Liver (tissue), 9 donors: ENCODE results near the gene FN3K. TPM values are rescaled to one million over a fixed set of nuclear protein-coding genes. Genes with fewer than 3 reads are reported as not detected.

Experiments used
- DNase-seq: peaks from one replicate; pipeline ENCODE4 v3.0.0-alpha.2; 2017; ENCODE audit warnings: low spot score
- H3K27ac ChIP-seq, 2 donors: one replicate each; pipeline ENCODE4 v1.7.0; 2013; ENCODE audit warnings: inconsistent platforms in 2 of 2, low read length in 2 of 2, control low read depth in 1 of 2, low read depth in 1 of 2, mild to moderate bottlenecking in 1 of 2
- H3K27me3 ChIP-seq, 4 donors: one replicate each; pipeline versions ENCODE4 v1.6.1 to v1.7.0; 2013; ENCODE audit warnings: low read length in 3 of 4, inconsistent platforms in 1 of 4, mild to moderate bottlenecking in 1 of 4, moderate library complexity in 1 of 4; ENCODE audit not compliant: control insufficient read depth in 4 of 4, insufficient read depth in 4 of 4
- H3K36me3 ChIP-seq, 4 donors: one replicate each; pipeline versions ENCODE4 v1.6.1 to v1.7.0; 2013; ENCODE audit warnings: low read length in 3 of 4, mild to moderate bottlenecking in 3 of 4, low read depth in 1 of 4, moderate library complexity in 1 of 4; ENCODE audit not compliant: control insufficient read depth in 4 of 4, insufficient read depth in 3 of 4
- H3K4me1 ChIP-seq, 4 donors: one replicate each; pipeline versions ENCODE4 v1.6.1 to v1.7.0; 2013; ENCODE audit warnings: low read length in 3 of 4, mild to moderate bottlenecking in 3 of 4, moderate library complexity in 1 of 4; ENCODE audit not compliant: control insufficient read depth in 4 of 4, insufficient read depth in 4 of 4
- H3K4me3 ChIP-seq, 3 donors: one replicate each; pipeline versions ENCODE4 v1.6.1 to v1.7.0; 2013; ENCODE audit warnings: low read length in 3 of 3, control low read depth in 1 of 3, low read depth in 1 of 3, mild to moderate bottlenecking in 1 of 3
- H3K9ac ChIP-seq, 2 donors: one replicate each; pipeline ENCODE4 v1.7.0; 2013; ENCODE audit warnings: low read length in 2 of 2, mild to moderate bottlenecking in 2 of 2, moderate library complexity in 2 of 2, control low read depth in 1 of 2, low read depth in 1 of 2
- H3K9me3 ChIP-seq, 4 donors: one replicate each; pipeline versions ENCODE4 v1.6.1 to v1.7.0; 2013; ENCODE audit warnings: low read length in 3 of 4; ENCODE audit not compliant: control insufficient read depth in 4 of 4
- EGR1 ChIP-seq, 2 donors: IDR thresholded peaks; 2 replicates each; pipeline ENCODE4 v1.6.1; 2016 to 2018; ENCODE audit warnings: antibody characterized with exemption in 2 of 2, low read depth in 2 of 2
- FOXA1 ChIP-seq: IDR thresholded peaks from 2 replicates; pipeline ENCODE4 v1.6.1; 2016; ENCODE audit warnings: antibody characterized with exemption
- FOXA2 ChIP-seq: IDR thresholded peaks from 2 replicates; pipeline ENCODE4 v1.6.1; 2016; ENCODE audit warnings: antibody characterized with exemption
- GABPA ChIP-seq, 2 donors: IDR thresholded peaks in 1 of 2; conservative IDR thresholded peaks in 1 of 2; 2 replicates each; pipeline ENCODE4 v1.6.1; 2016; ENCODE audit warnings: antibody characterized with exemption in 2 of 2, mild to moderate bottlenecking in 1 of 2, moderate library complexity in 1 of 2
- HNF4A ChIP-seq, 2 donors: conservative IDR thresholded peaks; 2 replicates each; pipeline ENCODE4 v1.6.1; 2016; ENCODE audit warnings: antibody characterized with exemption in 2 of 2, mild to moderate bottlenecking in 2 of 2
- HNF4G ChIP-seq: IDR thresholded peaks from 2 replicates; pipeline ENCODE4 v1.6.1; 2016; ENCODE audit warnings: antibody characterized with exemption
- JUND ChIP-seq, 2 donors: IDR thresholded peaks; 2 replicates each; pipeline ENCODE4 v1.6.1; 2016; ENCODE audit warnings: antibody characterized with exemption in 2 of 2
- NR2F2 ChIP-seq: IDR thresholded peaks from 2 replicates; pipeline ENCODE4 v1.6.1; 2016; ENCODE audit warnings: antibody characterized with exemption
- RAD21 ChIP-seq, 2 donors: IDR thresholded peaks; 2 replicates each; pipeline ENCODE4 v1.6.1; 2016; ENCODE audit warnings: antibody characterized with exemption in 2 of 2, mild to moderate bottlenecking in 2 of 2
- RXRA ChIP-seq, 2 donors: IDR thresholded peaks; 2 replicates each; pipeline ENCODE4 v1.6.1; 2017 to 2018; ENCODE audit warnings: antibody characterized with exemption in 2 of 2, mild to moderate bottlenecking in 1 of 2
- SP1 ChIP-seq: IDR thresholded peaks from 2 replicates; pipeline ENCODE4 v1.6.1; 2018; ENCODE audit warnings: antibody characterized with exemption, mild to moderate bottlenecking
- TAF1 ChIP-seq: conservative IDR thresholded peaks from 2 replicates; pipeline ENCODE4 v1.6.1; 2016; ENCODE audit warnings: antibody characterized with exemption, mild to moderate bottlenecking
- YY1 ChIP-seq: IDR thresholded peaks from 2 replicates; pipeline ENCODE4 v1.6.1; 2016; ENCODE audit warnings: antibody characterized with exemption, mild to moderate bottlenecking
- WGBS: extraction: QIAGEN DNeasy Blood & Tissue Kit; methylation state at CpG from one replicate; pipeline ENCODE4 v1.1.7; 2013; 5-methylcytosine and 5-hydroxymethylcytosine counted together
- polyA plus RNA-seq, 2 donors: library from polyadenylated mRNA; stranded (reverse) in 1 of 2; unstranded in 1 of 2; fragments of 200-250 nt in 1 of 2; fragments of >200 nt in 1 of 2; fragmentation: Nextera tagmentation in 1 of 2; extraction: Ambion mirVana in 1 of 2; gene quantifications; one replicate each; pipeline versions ENCODE4 v1.2.1 to v1.2.3, GENCODE V29; 2013 to 2015
- total RNA-seq, 2 donors: library from RNA; depleted of rRNA; stranded (reverse); fragments of >200 nt; gene quantifications; one replicate each; pipeline ENCODE4 v1.2.3, GENCODE V29; 2014
- TF ChIP-seq, protein P1 (sequence below): fragments of 150-350 bp; IDR thresholded peaks from 2 replicates; pipeline ENCODE4 v1.5.1; 2017; ENCODE audit warnings: improper control_type of control experiment, low read depth, low read length; ENCODE audit not compliant: missing input control
- TF ChIP-seq, protein P2 (sequence below): IDR thresholded peaks from 2 replicates; pipeline ENCODE4 v1.6.1; 2016; ENCODE audit warnings: antibody characterized with exemption
- TF ChIP-seq, protein P3 (sequence below): IDR thresholded peaks from 2 replicates; pipeline ENCODE4 v1.6.1; 2016; ENCODE audit warnings: antibody characterized with exemption
- TF ChIP-seq, protein P4 (sequence below): IDR thresholded peaks from 2 replicates; pipeline ENCODE4 v1.6.1; 2016; ENCODE audit warnings: antibody characterized with exemption, mild to moderate bottlenecking
- TF ChIP-seq, protein P5 (sequence below): IDR thresholded peaks from 2 replicates; pipeline ENCODE4 v1.6.1; 2016; ENCODE audit warnings: antibody characterized with exemption
- donor health status: healthy.
- donor health status: healthy.
- donor health status: healthy.
- donor health status: healthy.
- donor health status: healthy.

Gene FN3K
- total and polyA plus RNA-seq, 4 donors = 18.4 to 28.7 (median 22.9) TPM

DNA sequence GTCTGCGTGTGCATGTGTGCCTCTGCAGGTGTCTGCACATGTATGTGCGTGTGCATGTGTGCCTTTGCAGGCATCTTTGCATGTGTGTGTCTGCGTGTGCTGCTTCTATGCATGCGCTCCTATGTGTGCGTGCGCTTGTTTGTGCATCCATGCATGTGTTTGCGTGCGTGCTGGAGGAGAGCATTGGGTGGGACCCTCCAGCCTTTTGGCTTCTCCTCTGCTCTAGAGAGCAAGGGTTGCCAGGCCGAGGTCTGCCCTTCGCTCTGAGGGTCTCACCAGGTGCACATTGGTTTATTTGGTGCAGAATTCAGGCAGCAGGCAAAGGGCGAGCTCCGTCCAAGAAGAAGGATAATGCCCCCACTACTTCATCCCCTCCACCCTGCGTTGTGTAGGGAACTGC lies 35.9 kb upstream of the FN3K start:
- H3K27me3 ChIP-seq = no peaks in the 10 kb centered on the region
- DNase-seq = no peak
- 88% methylated on average over 13 of the region's 13 CpGs for WGBS
- peaks cover 0 to 2% (median under 1%) of the 10 kb centered on the region in 4 donors for H3K9me3 ChIP-seq
- no peak overlapping the region for H3K27ac ChIP-seq
- H3K4me3 ChIP-seq = peak overlapping the region in 2 of 3 donors; percentile 75
- TF ChIP-seq, protein P1, sequence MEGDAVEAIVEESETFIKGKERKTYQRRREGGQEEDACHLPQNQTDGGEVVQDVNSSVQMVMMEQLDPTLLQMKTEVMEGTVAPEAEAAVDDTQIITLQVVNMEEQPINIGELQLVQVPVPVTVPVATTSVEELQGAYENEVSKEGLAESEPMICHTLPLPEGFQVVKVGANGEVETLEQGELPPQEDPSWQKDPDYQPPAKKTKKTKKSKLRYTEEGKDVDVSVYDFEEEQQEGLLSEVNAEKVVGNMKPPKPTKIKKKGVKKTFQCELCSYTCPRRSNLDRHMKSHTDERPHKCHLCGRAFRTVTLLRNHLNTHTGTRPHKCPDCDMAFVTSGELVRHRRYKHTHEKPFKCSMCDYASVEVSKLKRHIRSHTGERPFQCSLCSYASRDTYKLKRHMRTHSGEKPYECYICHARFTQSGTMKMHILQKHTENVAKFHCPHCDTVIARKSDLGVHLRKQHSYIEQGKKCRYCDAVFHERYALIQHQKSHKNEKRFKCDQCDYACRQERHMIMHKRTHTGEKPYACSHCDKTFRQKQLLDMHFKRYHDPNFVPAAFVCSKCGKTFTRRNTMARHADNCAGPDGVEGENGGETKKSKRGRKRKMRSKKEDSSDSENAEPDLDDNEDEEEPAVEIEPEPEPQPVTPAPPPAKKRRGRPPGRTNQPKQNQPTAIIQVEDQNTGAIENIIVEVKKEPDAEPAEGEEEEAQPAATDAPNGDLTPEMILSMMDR = no peak
- TF ChIP-seq, protein P2, sequence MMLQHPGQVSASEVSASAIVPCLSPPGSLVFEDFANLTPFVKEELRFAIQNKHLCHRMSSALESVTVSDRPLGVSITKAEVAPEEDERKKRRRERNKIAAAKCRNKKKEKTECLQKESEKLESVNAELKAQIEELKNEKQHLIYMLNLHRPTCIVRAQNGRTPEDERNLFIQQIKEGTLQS = no peak
- TF ChIP-seq FOXA2 = no peak
- no peak for TF ChIP-seq HNF4A (conservative IDR thresholded peaks at IDR 0.05)
- TF ChIP-seq, protein P3, sequence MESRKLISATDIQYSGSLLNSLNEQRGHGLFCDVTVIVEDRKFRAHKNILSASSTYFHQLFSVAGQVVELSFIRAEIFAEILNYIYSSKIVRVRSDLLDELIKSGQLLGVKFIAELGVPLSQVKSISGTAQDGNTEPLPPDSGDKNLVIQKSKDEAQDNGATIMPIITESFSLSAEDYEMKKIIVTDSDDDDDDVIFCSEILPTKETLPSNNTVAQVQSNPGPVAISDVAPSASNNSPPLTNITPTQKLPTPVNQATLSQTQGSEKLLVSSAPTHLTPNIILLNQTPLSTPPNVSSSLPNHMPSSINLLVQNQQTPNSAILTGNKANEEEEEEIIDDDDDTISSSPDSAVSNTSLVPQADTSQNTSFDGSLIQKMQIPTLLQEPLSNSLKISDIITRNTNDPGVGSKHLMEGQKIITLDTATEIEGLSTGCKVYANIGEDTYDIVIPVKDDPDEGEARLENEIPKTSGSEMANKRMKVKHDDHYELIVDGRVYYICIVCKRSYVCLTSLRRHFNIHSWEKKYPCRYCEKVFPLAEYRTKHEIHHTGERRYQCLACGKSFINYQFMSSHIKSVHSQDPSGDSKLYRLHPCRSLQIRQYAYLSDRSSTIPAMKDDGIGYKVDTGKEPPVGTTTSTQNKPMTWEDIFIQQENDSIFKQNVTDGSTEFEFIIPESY = no peak
- no peak for TF ChIP-seq RXRA (IDR thresholded peaks at IDR 0.05)
- TF ChIP-seq GABPA (IDR thresholded peaks at IDR 0.05 in 1 of 2, conservative IDR thresholded peaks at IDR 0.05 in 1 of 2) = no peak
- no peak for TF ChIP-seq HNF4G
- TF ChIP-seq, protein P4, sequence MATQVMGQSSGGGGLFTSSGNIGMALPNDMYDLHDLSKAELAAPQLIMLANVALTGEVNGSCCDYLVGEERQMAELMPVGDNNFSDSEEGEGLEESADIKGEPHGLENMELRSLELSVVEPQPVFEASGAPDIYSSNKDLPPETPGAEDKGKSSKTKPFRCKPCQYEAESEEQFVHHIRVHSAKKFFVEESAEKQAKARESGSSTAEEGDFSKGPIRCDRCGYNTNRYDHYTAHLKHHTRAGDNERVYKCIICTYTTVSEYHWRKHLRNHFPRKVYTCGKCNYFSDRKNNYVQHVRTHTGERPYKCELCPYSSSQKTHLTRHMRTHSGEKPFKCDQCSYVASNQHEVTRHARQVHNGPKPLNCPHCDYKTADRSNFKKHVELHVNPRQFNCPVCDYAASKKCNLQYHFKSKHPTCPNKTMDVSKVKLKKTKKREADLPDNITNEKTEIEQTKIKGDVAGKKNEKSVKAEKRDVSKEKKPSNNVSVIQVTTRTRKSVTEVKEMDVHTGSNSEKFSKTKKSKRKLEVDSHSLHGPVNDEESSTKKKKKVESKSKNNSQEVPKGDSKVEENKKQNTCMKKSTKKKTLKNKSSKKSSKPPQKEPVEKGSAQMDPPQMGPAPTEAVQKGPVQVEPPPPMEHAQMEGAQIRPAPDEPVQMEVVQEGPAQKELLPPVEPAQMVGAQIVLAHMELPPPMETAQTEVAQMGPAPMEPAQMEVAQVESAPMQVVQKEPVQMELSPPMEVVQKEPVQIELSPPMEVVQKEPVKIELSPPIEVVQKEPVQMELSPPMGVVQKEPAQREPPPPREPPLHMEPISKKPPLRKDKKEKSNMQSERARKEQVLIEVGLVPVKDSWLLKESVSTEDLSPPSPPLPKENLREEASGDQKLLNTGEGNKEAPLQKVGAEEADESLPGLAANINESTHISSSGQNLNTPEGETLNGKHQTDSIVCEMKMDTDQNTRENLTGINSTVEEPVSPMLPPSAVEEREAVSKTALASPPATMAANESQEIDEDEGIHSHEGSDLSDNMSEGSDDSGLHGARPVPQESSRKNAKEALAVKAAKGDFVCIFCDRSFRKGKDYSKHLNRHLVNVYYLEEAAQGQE = no peak
- no peak for TF ChIP-seq YY1
- TF ChIP-seq, protein P5, sequence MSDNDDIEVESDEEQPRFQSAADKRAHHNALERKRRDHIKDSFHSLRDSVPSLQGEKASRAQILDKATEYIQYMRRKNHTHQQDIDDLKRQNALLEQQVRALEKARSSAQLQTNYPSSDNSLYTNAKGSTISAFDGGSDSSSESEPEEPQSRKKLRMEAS = no peak
- no peak for TF ChIP-seq RAD21 (IDR thresholded peaks at IDR 0.05)
- no peak for TF ChIP-seq NR2F2
- TF ChIP-seq SP1 = no peak
- no peak for TF ChIP-seq FOXA1
- TF ChIP-seq JUND (IDR thresholded peaks at IDR 0.05) = no peak
- no peak for TF ChIP-seq EGR1 (IDR thresholded peaks at IDR 0.05; ENCODE audit: low read depth in 2 of 2)
- no peak for TF ChIP-seq TAF1
- H3K36me3 ChIP-seq = no peaks in the 10 kb centered on the region
- H3K4me1 ChIP-seq = peaks cover 12 to 30% (median 20%) of the 10 kb centered on the region in 4 donors
- no peak overlapping the region for H3K9ac ChIP-seq
